ENCODE data around the gene POLR3GL. TPM values are rescaled to one million over a fixed set of nuclear protein-coding genes. Genes with fewer than 3 reads are reported as not detected.
A peak's percentile ranks its signal among the peaks of the same experiment; 100 is the strongest.
"Not testable (repeated sequence)": the region's sequence is repeated elsewhere in the genome, so short reads cannot be mapped to it uniquely, and the experiment has no call there.

POLR3GL gene
- 10 to 100 TPM; 11.7 to 14.5 (median 13.9) TPM for total RNA-seq

- ATAC-seq, result peak; percentile 88 to 90
- Mint-ChIP-seq H3K9me3 (peaks cover 3% of the 10 kb centered on the region), H3K27me3 (ENCODE audit: low read depth) (no peaks in the 10 kb centered on the region), H3K4me3 (peak within 1 kb of the TSS; percentile 94), H3K4me1 (ENCODE audit: low read depth) (peaks cover 48% of the 10 kb centered on the region), H3K36me3 (ENCODE audit: insufficient read depth) (peaks cover 10% of the 10 kb centered on the region)
- peak; percentile 81 for DNase-seq
Measured at GRCh38 chr1:145964328-145965118, at the start of gene POLR3GL, which contains the start of gene ANKRD34A. TSS of gene POLR3GL (plus strand) at chr1:145964690. CDS start at chr1:145974866, 10,176 bp downstream. TSS of gene ANKRD34A (minus strand) at chr1:145964575. CDS start at chr1:145961759, 2,816 bp downstream.

- no peak for DNase-seq
- no peaks in the 10 kb centered on the region for H3K27me3 Mint-ChIP-seq (ENCODE audit: low read depth)
- no peak for ATAC-seq
- H3K4me1 Mint-ChIP-seq (ENCODE audit: low read depth), result peaks cover 47% of the 10 kb centered on the region
- H3K9me3 Mint-ChIP-seq, result no peaks in the 10 kb centered on the region
- H3K36me3 Mint-ChIP-seq (ENCODE audit: insufficient read depth), result peaks cover 33% of the 10 kb centered on the region
- peak overlapping the region; percentile 94 for H3K4me3 Mint-ChIP-seq
Measured at GRCh38 chr1:145916745-145917144, 47.7 kb upstream of the POLR3GL start.

- H3K36me3 Mint-ChIP-seq (ENCODE audit: insufficient read depth), result peaks cover 32% of the 10 kb centered on the region
- ATAC-seq, result no peak
- H3K9me3 Mint-ChIP-seq, result no peaks in the 10 kb centered on the region
- H3K27me3 Mint-ChIP-seq (ENCODE audit: low read depth), result no peaks in the 10 kb centered on the region
- DNase-seq, result no peak
- peaks cover 47% of the 10 kb centered on the region for H3K4me1 Mint-ChIP-seq (ENCODE audit: low read depth)
- peak overlapping the region; percentile 94 for H3K4me3 Mint-ChIP-seq
Measured at GRCh38 chr1:145917595-145917994, 46.9 kb upstream of the POLR3GL start.

GRCh38 chr1:145918144-145918991 lies 46.1 kb upstream of the POLR3GL start, which contains the start of gene PEX11B:
TSS of gene PEX11B (minus strand) at chr1:145918717. CDS start at chr1:145918688, 29 bp downstream.
- H3K36me3 Mint-ChIP-seq (ENCODE audit: insufficient read depth), result peaks cover 32% of the 10 kb centered on the region

GRCh38 chr1:145918992-145919939 lies 45.2 kb upstream of the POLR3GL start:
- DNase-seq, result no peak
- peak overlapping the region; percentile 94 for H3K4me3 Mint-ChIP-seq
- no peaks in the 10 kb centered on the region for H3K9me3 Mint-ChIP-seq
- H3K36me3 Mint-ChIP-seq (ENCODE audit: insufficient read depth), result peaks cover 28% of the 10 kb centered on the region
- ATAC-seq, result peak; percentile 8 to 16
- H3K27me3 Mint-ChIP-seq (ENCODE audit: low read depth), result no peaks in the 10 kb centered on the region
- peaks cover 46% of the 10 kb centered on the region for H3K4me1 Mint-ChIP-seq (ENCODE audit: low read depth)

More at GRCh38 chr1:145918144-145918991, 46.1 kb upstream of the POLR3GL start, which contains the start of gene PEX11B:
- DNase-seq, result peak; percentile 89
- Mint-ChIP-seq H3K4me1 (ENCODE audit: low read depth) (peaks cover 47% of the 10 kb centered on the region), H3K9me3 (no peaks in the 10 kb centered on the region), H3K27me3 (ENCODE audit: low read depth) (no peaks in the 10 kb centered on the region), H3K4me3 (peak within 1 kb of the TSS; percentile 94)
- ATAC-seq, result peak; percentile 91 to 92

GRCh38 chr1:145920297-145920696 lies 44.2 kb upstream of the POLR3GL start:
- Mint-ChIP-seq H3K36me3 (ENCODE audit: insufficient read depth) (peaks cover 22% of the 10 kb centered on the region), H3K4me3 (peak overlapping the region; percentile 94), H3K4me1 (ENCODE audit: low read depth) (peaks cover 44% of the 10 kb centered on the region)
- not testable (repeated sequence) for H3K9me3 Mint-ChIP-seq; DNase-seq; ATAC-seq; H3K27me3 Mint-ChIP-seq (ENCODE audit: low read depth)

- H3K9me3 Mint-ChIP-seq, result no peaks in the 10 kb centered on the region
- H3K36me3 Mint-ChIP-seq (ENCODE audit: insufficient read depth), result peaks cover 10% of the 10 kb centered on the region
- no peak overlapping the region for H3K4me3 Mint-ChIP-seq
- no peak for DNase-seq
- no peaks in the 10 kb centered on the region for H3K27me3 Mint-ChIP-seq (ENCODE audit: low read depth)
- ATAC-seq, result no peak
- H3K4me1 Mint-ChIP-seq (ENCODE audit: low read depth), result peaks cover 40% of the 10 kb centered on the region
Measured at GRCh38 chr1:145922266-145922665, 42.2 kb upstream of the POLR3GL start.

GRCh38 chr1:145926686-145927062 lies 37.8 kb upstream of the POLR3GL start:
- Mint-ChIP-seq H3K4me1 (ENCODE audit: low read depth) (peaks cover 21% of the 10 kb centered on the region), H3K27me3 (ENCODE audit: low read depth) (no peaks in the 10 kb centered on the region), H3K4me3 (no peak overlapping the region), H3K36me3 (ENCODE audit: insufficient read depth) (peaks cover 7% of the 10 kb centered on the region), H3K9me3 (no peaks in the 10 kb centered on the region)
- peak; percentile 64 to 67 for ATAC-seq
- DNase-seq, result peak; percentile 41

GRCh38 chr1:145927063-145927886 lies 37.2 kb upstream of the POLR3GL start, which contains the start of gene RBM8A:
TSS of gene RBM8A (minus strand) at chr1:145927484. CDS start at chr1:145927426, 58 bp downstream.
- Mint-ChIP-seq H3K4me1 (ENCODE audit: low read depth) (peaks cover 24% of the 10 kb centered on the region), H3K9me3 (no peaks in the 10 kb centered on the region), H3K36me3 (ENCODE audit: insufficient read depth) (peaks cover 6% of the 10 kb centered on the region), H3K27me3 (ENCODE audit: low read depth) (no peaks in the 10 kb centered on the region), H3K4me3 (no peak within 1 kb of the TSS)
- DNase-seq (peak; percentile 91), ATAC-seq (peak; percentile 93 to 95)

- H3K4me3 Mint-ChIP-seq, result no peak overlapping the region
- H3K4me1 Mint-ChIP-seq (ENCODE audit: low read depth), result peaks cover 32% of the 10 kb centered on the region
- ATAC-seq, result no peak
- no peak for DNase-seq
- H3K36me3 Mint-ChIP-seq (ENCODE audit: insufficient read depth), result peaks cover 2% of the 10 kb centered on the region
- H3K27me3 Mint-ChIP-seq (ENCODE audit: low read depth), result no peaks in the 10 kb centered on the region
- no peaks in the 10 kb centered on the region for H3K9me3 Mint-ChIP-seq
Measured at GRCh38 chr1:145927916-145928643, 36.4 kb upstream of the POLR3GL start.

- H3K27me3 Mint-ChIP-seq (ENCODE audit: low read depth); H3K9me3 Mint-ChIP-seq; ATAC-seq; DNase-seq: not testable (repeated sequence)
- peak overlapping the region; percentile 44 for H3K4me3 Mint-ChIP-seq
- peaks cover 30% of the 10 kb centered on the region for H3K4me1 Mint-ChIP-seq (ENCODE audit: low read depth)
- peaks cover 16% of the 10 kb centered on the region for H3K36me3 Mint-ChIP-seq (ENCODE audit: insufficient read depth)
Measured at GRCh38 chr1:145932522-145933009, 31.9 kb upstream of the POLR3GL start.

- no peak for DNase-seq
- H3K4me3 Mint-ChIP-seq, result no peak overlapping the region
- ATAC-seq, result no peak
- no peaks in the 10 kb centered on the region for H3K9me3 Mint-ChIP-seq
- H3K27me3 Mint-ChIP-seq (ENCODE audit: low read depth), result no peaks in the 10 kb centered on the region
- peaks cover 14% of the 10 kb centered on the region for H3K36me3 Mint-ChIP-seq (ENCODE audit: insufficient read depth)
- H3K4me1 Mint-ChIP-seq (ENCODE audit: low read depth), result peaks cover 23% of the 10 kb centered on the region
Measured at GRCh38 chr1:145935708-145936107, 28.8 kb upstream of the POLR3GL start.

Measured in activated T-cell treated with anti-CD3 and anti-CD28 coated beads, Interleukin-2, amount 50 U/mL, for 4 hours (primary cell).